Mammary epithelial cell (primary cell): ENCODE results near the gene EID1.

ENCODE experiments used
- EZH2 ChIP-seq: IDR thresholded peaks from 2 replicates; pipeline ENCODE4 v1.6.1; 2012; ENCODE audit warnings: low read length, inconsistent platforms, borderline replicate concordance
- TF ChIP-seq, protein P1 (sequence below), 2 donors: IDR thresholded peaks in 1 of 2; conservative IDR thresholded peaks in 1 of 2; 2 replicates each; pipeline ENCODE4 v1.5.1; 2011 to 2012; ENCODE audit warnings: inconsistent platforms in 2 of 2, low read length in 2 of 2, mild to moderate bottlenecking in 2 of 2, control low read depth in 1 of 2, low read depth in 1 of 2; ENCODE audit not compliant: insufficient read depth in 1 of 2; ENCODE audit errors: extremely low read depth in 1 of 2

- TF ChIP-seq, protein P1, sequence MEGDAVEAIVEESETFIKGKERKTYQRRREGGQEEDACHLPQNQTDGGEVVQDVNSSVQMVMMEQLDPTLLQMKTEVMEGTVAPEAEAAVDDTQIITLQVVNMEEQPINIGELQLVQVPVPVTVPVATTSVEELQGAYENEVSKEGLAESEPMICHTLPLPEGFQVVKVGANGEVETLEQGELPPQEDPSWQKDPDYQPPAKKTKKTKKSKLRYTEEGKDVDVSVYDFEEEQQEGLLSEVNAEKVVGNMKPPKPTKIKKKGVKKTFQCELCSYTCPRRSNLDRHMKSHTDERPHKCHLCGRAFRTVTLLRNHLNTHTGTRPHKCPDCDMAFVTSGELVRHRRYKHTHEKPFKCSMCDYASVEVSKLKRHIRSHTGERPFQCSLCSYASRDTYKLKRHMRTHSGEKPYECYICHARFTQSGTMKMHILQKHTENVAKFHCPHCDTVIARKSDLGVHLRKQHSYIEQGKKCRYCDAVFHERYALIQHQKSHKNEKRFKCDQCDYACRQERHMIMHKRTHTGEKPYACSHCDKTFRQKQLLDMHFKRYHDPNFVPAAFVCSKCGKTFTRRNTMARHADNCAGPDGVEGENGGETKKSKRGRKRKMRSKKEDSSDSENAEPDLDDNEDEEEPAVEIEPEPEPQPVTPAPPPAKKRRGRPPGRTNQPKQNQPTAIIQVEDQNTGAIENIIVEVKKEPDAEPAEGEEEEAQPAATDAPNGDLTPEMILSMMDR (conservative IDR thresholded peaks at IDR 0.05 in 1 of 2, IDR thresholded peaks at IDR 0.05 in 1 of 2; ENCODE audit: extremely low read depth in 1 of 2, insufficient read depth in 1 of 2, low read depth in 1 of 2, low read length in 2 of 2), result no peak
- no peak for TF ChIP-seq EZH2
Observed at GRCh38 chr15:48898446-48898845, 20.5 kb downstream of the EID1 start.
